Measurements from ENCODE around the gene USP34. TPM values are rescaled to one million over a fixed set of nuclear protein-coding genes. Genes with fewer than 3 reads are reported as not detected.

Gene USP34
- total RNA-seq, 2 experiments from 2014 or later, result 89.8 to 95.6 TPM

DNA sequence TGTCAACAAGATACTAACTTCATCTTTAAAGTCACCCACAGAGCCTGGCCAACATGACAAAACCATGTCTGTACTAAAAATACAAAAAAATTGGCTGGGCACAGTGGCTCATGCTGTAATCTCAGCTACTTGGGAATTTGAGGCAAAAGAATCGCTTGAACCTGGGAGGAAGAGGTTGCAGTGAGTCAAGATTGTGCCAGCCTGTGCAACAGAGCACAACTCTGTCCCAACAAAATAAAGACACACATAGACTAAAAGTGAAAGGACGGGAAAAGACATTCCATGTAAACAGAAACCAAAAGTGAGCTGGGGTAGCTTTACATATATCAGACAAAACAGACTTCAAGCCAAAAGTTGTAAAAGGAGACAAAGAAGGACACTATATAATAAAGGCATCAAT, 34.8 kb downstream of the USP34 start:
- CTCF ChIA-PET, result interaction anchor here (1.0 to 2.3 kb wide), 3 partner anchors 10 to 37 kb away, joined by 3 to 8 read pairs (median 3); no protein-coding TSS in a partner anchor
- POLR2A ChIA-PET, result no interaction called here
- Mint-ChIP-seq H3K27me3 (no peaks in the 10 kb centered on the region), H3K4me1 (peaks cover 47% of the 10 kb centered on the region), H3K36me3 (ENCODE audit: low read depth) (peaks cover 30% of the 10 kb centered on the region), H3K9me3 (peaks cover 13% of the 10 kb centered on the region), H3K27ac (peak overlapping the region; percentile 11), H3K4me3 (no peak overlapping the region)
- DNase-seq, result no peak

DNA sequence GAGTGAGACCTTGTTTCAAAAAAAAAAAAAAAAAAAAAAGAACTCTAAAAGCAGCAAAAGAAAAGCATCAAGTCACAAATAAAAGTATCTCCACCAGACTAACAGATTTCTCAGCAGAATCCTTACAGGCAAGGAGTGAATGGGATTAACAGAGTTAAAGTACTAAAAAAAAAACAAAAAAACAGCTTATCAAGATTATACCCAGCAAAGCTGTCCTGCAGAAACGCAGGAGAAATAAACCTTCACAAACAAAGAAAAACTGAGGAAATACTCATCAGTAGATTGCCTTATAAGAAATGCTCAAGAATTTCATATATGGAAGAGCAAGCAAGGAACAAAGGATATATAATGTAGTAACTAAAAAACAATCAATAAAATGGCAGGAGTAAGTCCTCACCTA, 35.6 kb downstream of the USP34 start:
- ChIA-PET POLR2A (interaction anchor here (0.6 kb wide), 1 partner anchor 16 kb away, joined by 3 read pairs; no protein-coding TSS in a partner anchor), CTCF (interaction anchor here (1.1 to 2.3 kb wide), 2 partner anchors 9 to 36 kb away, joined by 3 to 8 read pairs; no protein-coding TSS in a partner anchor)
- Mint-ChIP-seq H3K9me3 (peaks cover 13% of the 10 kb centered on the region), H3K4me3 (no peak overlapping the region), H3K4me1 (peaks cover 47% of the 10 kb centered on the region), H3K36me3 (ENCODE audit: low read depth) (peaks cover 30% of the 10 kb centered on the region), H3K27ac (no peak overlapping the region), H3K27me3 (no peaks in the 10 kb centered on the region)
- DNase-seq, result no peak

DNA sequence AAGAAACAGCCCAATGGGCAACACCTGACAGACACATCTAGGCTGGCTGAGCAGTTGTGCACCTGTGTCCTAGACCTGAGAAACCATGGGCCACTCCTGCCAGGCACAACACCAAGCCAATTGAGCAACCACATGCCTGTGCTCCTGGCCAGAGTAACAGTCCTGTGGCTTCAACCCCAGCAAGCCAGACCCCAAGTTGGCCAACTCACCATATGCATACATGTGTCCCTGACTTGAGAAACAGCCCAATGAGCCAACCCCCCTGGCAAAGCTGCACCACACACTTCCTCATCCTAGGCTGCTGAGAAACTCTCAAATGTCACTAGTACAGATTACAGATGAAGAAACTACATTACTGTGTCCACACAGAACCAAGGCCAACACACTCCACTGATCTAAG, 36.6 kb downstream of the USP34 start:
- CTCF ChIA-PET, result no interaction called here
- no peak overlapping the region for H3K27ac Mint-ChIP-seq

DNA sequence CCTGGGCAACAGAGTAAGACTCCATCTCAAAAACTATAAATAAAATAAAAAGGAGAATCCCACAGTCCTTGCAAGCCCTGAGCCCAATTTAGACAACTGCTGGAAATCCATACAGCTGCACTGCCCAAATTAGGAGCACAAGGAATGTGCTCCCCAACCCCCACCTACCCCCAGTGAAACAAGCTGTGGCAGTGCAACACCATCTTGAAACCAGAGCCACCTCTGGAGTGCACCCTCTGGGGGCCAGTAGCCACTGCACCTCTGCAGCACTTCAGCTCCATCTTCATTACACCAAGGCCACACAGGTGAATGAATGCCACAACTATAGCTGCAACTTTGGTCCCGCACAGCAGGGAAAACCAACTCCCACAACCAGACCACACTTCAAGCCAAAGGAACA, 37.3 kb downstream of the USP34 start:
- CTCF ChIA-PET, result no interaction called here
- Mint-ChIP-seq H3K36me3 (ENCODE audit: low read depth) (peaks cover 25% of the 10 kb centered on the region), H3K27me3 (no peaks in the 10 kb centered on the region), H3K4me1 (peaks cover 41% of the 10 kb centered on the region), H3K27ac (no peak overlapping the region), H3K9me3 (peaks cover 13% of the 10 kb centered on the region), H3K4me3 (no peak overlapping the region)
- DNase-seq, result no peak
- POLR2A ChIA-PET, result no interaction called here

More for the DNA sequence above, 36.6 kb downstream of the USP34 start:
- POLR2A ChIA-PET, result no interaction called here
- Mint-ChIP-seq H3K4me1 (peaks cover 43% of the 10 kb centered on the region), H3K36me3 (ENCODE audit: low read depth) (peaks cover 28% of the 10 kb centered on the region), H3K4me3 (no peak overlapping the region), H3K9me3 (peaks cover 13% of the 10 kb centered on the region), H3K27me3 (no peaks in the 10 kb centered on the region)
- no peak for DNase-seq

DNA sequence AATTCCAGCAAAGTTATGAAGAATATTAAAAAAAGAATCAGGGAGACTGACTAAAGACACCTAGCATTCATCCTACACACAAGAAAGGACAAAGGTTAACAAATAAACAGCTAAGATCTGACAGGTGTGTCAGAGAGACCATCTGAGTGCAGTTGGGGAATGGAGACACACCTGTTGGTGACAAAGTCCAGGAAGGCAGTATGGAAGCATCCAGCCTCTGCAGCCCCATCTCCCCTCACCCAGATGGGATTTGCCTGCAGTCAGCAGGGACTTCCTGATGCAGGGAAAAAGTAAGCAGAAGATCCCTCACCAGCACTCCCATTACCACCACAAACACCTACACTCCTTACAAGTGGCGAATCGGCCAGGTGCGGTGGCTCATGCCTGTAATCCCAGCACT, 37.9 kb downstream of the USP34 start:
- Mint-ChIP-seq H3K36me3 (ENCODE audit: low read depth) (peaks cover 22% of the 10 kb centered on the region), H3K4me3 (no peak overlapping the region), H3K9me3 (peaks cover 12% of the 10 kb centered on the region), H3K27me3 (no peaks in the 10 kb centered on the region), H3K4me1 (peaks cover 42% of the 10 kb centered on the region), H3K27ac (no peak overlapping the region)
- ChIA-PET POLR2A (no interaction called here), CTCF (interaction anchor here (1.0 kb wide), 1 partner anchor 25 kb away, joined by 4 read pairs; no protein-coding TSS in a partner anchor)
- no peak for DNase-seq

DNA sequence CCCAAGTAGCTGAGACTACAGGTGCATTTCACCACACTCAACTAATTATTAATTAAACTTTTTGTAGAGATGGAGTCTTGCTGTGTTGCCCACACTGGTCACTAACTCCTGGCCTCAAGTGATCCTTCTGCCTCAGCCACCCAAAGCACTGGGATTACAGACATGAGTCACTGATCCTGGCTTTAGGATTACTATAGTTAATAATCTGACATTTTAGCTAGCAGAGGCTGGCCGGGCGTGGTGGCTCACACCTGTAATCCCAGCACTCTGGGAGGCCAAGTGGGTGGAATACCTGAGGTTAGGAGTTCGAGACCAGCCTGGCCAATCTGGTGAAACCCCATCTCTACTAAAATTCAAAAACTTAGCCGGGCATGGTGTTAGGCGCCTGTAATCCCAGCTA, 39.5 kb downstream of the USP34 start:
- POLR2A ChIA-PET, result no interaction called here
- Mint-ChIP-seq H3K9me3 (peaks cover 3% of the 10 kb centered on the region), H3K27ac (no peak overlapping the region), H3K4me3 (no peak overlapping the region), H3K4me1 (peaks cover 41% of the 10 kb centered on the region), H3K36me3 (ENCODE audit: low read depth) (peaks cover 10% of the 10 kb centered on the region), H3K27me3 (no peaks in the 10 kb centered on the region)
- DNase-seq, result no peak
- CTCF ChIA-PET, result no interaction called here

DNA sequence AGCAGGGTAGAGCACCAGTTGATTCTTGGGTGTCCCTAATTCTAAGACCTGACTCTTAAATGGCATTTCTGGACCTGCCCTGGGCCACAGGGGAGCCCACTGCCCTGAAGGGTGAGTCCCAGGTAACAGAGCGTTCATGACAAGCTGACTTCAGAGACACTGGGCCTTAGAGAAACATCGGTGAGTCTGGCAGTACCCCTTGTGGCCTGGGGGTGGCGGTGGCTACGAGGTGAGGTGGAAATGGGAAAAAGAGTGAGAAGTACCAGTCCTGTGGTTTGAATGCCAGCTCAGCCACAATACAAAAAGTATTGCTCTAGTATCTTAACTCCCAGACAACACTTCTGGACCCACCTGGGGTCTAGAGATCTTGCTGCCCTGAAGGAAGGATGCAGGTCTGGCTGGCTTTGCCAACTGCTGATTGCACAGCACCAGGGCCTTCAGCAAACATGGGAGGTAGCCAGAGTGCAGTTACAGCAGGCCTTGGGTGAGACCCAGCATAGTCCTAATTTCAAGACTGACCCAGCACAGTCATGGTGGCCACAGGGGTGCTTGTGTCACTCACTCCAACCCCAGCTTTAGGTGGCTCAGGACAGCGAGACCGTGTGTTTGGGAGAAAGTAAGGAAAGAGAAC, 44.5 kb downstream of the USP34 start:
- CTCF ChIA-PET, result interaction anchor here (0.6 to 3.3 kb wide), 12 partner anchors 9 to 470 kb away, joined by 3 to 19 read pairs (median 3); partner anchors contain the start of gene XPO1
- Mint-ChIP-seq H3K27me3 (no peaks in the 10 kb centered on the region), H3K27ac (peak overlapping the region; percentile 21), H3K4me1 (peaks cover 45% of the 10 kb centered on the region), H3K9me3 (no peaks in the 10 kb centered on the region), H3K36me3 (ENCODE audit: low read depth) (no peaks in the 10 kb centered on the region), H3K4me3 (no peak overlapping the region)
- POLR2A ChIA-PET, result no interaction called here
- peak; percentile 74 for DNase-seq

DNA sequence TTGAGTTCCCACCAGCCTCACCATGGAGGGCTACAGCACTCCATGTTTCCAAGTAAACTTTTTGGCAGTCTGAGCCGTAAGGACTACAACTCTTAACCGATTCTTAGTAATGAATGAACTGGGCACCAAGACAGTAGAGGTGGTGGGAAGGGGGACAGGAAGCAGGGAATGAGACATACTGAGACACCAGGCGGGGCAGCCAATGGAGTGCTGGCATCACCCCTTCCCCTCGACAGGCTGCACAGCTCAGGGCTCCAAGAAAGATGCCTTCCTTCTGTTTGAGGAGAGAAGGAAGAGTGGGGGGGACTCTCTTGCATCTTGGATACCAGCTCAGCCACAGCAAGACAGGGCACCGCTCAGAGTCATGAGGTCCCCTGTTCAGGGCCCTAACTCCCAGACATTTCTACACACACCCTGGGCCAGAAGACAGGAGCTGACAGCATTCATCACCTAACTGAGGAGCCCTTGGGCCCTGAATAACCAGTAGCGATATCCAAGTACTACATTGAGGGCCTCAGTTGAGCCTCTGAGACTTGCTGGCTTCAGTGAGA, 45.2 kb downstream of the USP34 start:
- Mint-ChIP-seq H3K4me3 (no peak overlapping the region), H3K9me3 (no peaks in the 10 kb centered on the region)

DNA sequence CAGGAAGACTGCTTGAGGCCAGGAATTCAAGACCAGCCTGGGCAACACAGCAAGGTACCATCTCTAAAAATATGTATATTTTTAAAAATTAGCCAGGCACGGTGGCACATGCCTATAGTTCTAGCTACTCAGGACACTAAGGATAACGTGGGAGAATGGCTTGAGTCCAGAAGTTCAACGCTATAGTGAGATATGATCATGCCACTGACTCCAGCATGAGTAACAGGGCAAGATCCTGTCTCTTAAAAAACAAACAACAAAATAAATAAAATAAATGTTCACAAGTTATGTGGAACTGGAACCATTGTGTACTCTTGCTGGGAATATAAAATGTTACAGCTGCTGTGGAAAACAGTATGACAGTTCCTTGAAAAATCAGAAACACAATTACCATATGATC, 47.2 kb downstream of the USP34 start:
- ChIA-PET POLR2A (no interaction called here), CTCF (interaction anchor here (0.6 to 1.0 kb wide), 2 partner anchors 10 to 92 kb away, joined by 3 to 4 read pairs; no protein-coding TSS in a partner anchor)

More for the DNA sequence above, 45.2 kb downstream of the USP34 start:
- H3K27ac Mint-ChIP-seq, result peak overlapping the region; percentile 69
- H3K36me3 Mint-ChIP-seq (ENCODE audit: low read depth), result no peaks in the 10 kb centered on the region
- CTCF ChIA-PET, result interaction anchor here (0.6 to 3.3 kb wide), 9 partner anchors 8 to 469 kb away, joined by 3 to 19 read pairs (median 3); no protein-coding TSS in a partner anchor
- H3K27me3 Mint-ChIP-seq, result no peaks in the 10 kb centered on the region
- POLR2A ChIA-PET, result no interaction called here
- H3K4me1 Mint-ChIP-seq, result peaks cover 50% of the 10 kb centered on the region
- no peak for DNase-seq

DNA sequence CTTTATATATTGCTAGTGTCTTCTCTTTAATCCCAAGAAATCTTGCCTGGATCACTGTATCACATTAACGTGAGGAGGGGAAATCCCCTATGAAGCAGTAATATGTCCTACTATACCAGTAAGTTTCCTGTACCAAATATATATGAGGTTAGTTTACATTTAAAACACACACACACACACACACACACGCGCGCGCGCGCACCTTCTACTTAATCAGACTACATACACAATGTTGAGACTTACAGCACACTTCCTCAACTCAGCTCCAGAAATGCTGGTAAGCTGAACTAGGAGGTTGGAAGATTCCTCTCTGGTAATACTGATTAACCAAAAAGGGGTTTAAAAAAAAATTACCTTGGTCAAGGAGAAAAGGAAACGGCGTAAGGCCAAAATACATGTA, 49.3 kb downstream of the USP34 start:
- Mint-ChIP-seq H3K4me3 (no peak overlapping the region), H3K27me3 (no peaks in the 10 kb centered on the region), H3K36me3 (ENCODE audit: low read depth) (peaks cover 6% of the 10 kb centered on the region), H3K9me3 (no peaks in the 10 kb centered on the region), H3K4me1 (peaks cover 54% of the 10 kb centered on the region), H3K27ac (no peak overlapping the region)
- ChIA-PET POLR2A (no interaction called here), CTCF (interaction anchor here (0.7 to 1.4 kb wide), 2 partner anchors 11 to 14 kb away, joined by 3 to 5 read pairs; no protein-coding TSS in a partner anchor)
- DNase-seq, result peak; percentile 32

More for the DNA sequence above, 47.2 kb downstream of the USP34 start:
- no peak for DNase-seq
- no peak overlapping the region for H3K27ac Mint-ChIP-seq
- no peaks in the 10 kb centered on the region for H3K27me3 Mint-ChIP-seq
- no peak overlapping the region for H3K4me3 Mint-ChIP-seq
- no peaks in the 10 kb centered on the region for H3K36me3 Mint-ChIP-seq (ENCODE audit: low read depth)
- H3K9me3 Mint-ChIP-seq, result no peaks in the 10 kb centered on the region
- peaks cover 61% of the 10 kb centered on the region for H3K4me1 Mint-ChIP-seq

DNA sequence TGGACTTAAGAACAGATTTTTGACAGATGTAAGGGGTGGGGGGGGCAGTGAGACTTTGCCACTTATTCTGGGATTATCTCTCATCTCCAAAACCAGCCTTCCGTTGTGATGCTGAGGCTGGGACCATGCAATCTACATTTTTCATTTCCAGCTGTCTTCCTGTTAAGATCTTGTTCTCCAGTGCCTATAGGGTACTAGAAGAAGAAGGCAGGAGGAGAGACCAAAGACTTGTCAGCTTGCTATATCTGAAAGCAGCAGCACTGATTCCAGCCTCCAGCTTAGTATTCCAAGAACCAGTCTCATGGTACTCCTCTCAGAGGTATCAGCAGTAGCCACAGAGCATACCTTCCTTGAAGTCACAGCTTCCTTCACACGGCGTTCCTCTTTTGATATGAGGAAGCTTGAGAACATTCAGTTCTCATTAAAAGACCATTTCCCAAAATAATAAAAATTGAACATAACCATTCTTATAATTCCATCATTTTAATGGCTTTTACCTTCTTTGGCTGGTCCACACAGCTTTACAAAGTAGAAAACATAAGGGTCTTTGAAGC, 49.8 kb downstream of the USP34 start:
- POLR2A ChIA-PET, result interaction anchor here (0.6 kb wide), 1 partner anchor 26 kb away, joined by 14 read pairs; no protein-coding TSS in a partner anchor
- Mint-ChIP-seq H3K4me3 (no peak overlapping the region), H3K4me1 (peaks cover 49% of the 10 kb centered on the region), H3K27ac (no peak overlapping the region), H3K27me3 (no peaks in the 10 kb centered on the region), H3K9me3 (no peaks in the 10 kb centered on the region), H3K36me3 (ENCODE audit: low read depth) (peaks cover 6% of the 10 kb centered on the region)
- CTCF ChIA-PET, result interaction anchor here (0.7 to 1.4 kb wide), 2 partner anchors 10 to 13 kb away, joined by 3 to 5 read pairs; no protein-coding TSS in a partner anchor
- no peak for DNase-seq

DNA sequence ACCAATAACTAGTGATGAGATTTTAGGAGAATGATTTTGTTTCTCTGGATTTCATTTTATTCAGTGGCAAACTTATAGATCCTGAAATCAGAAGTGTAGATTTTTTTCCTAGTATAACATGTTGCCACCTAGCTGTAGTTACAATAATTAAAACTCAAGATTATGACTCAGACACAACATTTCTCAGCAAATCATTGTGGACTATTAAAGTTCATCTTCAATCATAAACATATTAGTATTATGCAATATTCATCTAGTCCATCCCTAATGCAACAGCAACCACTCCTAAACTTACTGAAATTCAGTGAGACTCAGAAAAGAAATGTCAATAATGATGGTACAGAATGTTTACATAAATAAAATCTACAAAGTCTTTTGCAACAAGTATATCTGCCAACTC, 51.3 kb downstream of the USP34 start:
- Mint-ChIP-seq H3K4me3 (no peak overlapping the region), H3K4me1 (peaks cover 36% of the 10 kb centered on the region), H3K9me3 (no peaks in the 10 kb centered on the region), H3K36me3 (ENCODE audit: low read depth) (peaks cover 6% of the 10 kb centered on the region), H3K27ac (no peak overlapping the region), H3K27me3 (no peaks in the 10 kb centered on the region)
- POLR2A ChIA-PET, result no interaction called here
- no peak for DNase-seq
- CTCF ChIA-PET, result interaction anchor here (2.2 kb wide), 1 partner anchor 9 kb away, joined by 5 read pairs; no protein-coding TSS in a partner anchor

DNA sequence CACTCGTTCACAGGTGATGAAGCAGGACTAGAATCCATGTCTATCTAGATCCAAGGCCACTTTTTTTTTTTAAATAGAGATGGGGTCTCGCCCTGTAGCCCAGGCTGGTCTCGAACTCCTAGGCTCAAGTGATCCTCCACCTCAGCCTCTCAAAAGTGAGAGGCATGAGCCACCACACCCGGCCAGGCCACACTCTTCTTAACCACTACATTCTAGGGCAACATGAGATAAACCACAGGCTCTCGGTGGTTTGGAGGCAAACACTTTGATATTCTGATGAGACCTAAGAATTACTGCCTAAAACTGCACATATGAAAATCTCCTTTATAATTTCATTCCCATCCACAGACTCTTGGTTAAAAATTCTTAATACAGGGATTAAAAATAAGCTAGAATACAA, 51.8 kb downstream of the USP34 start:
- H3K4me1 Mint-ChIP-seq, result peaks cover 36% of the 10 kb centered on the region
- peak; percentile 49 for DNase-seq
- no peaks in the 10 kb centered on the region for H3K9me3 Mint-ChIP-seq
- peak overlapping the region; percentile 13 for H3K27ac Mint-ChIP-seq
- no peaks in the 10 kb centered on the region for H3K27me3 Mint-ChIP-seq
- H3K4me3 Mint-ChIP-seq, result no peak overlapping the region
- ChIA-PET POLR2A (interaction anchor here (0.6 kb wide), 1 partner anchor 119 kb away, joined by 3 read pairs; the partner anchor contains the start of gene XPO1), CTCF (interaction anchor here (2.2 to 4.3 kb wide), 2 partner anchors 8 kb away, joined by 5 to 19 read pairs; no protein-coding TSS in a partner anchor)
- peaks cover 7% of the 10 kb centered on the region for H3K36me3 Mint-ChIP-seq (ENCODE audit: low read depth)
